GM12801 (cell line): ENCODE data around the gene NOPCHAP1.

Source experiments
- TF ChIP-seq, protein P1 (sequence below): IDR thresholded peaks from one replicate; pipeline ENCODE4 v1.5.1; 2011; ENCODE audit warnings: control low read depth; ENCODE audit not compliant: insufficient read length; ENCODE audit errors: extremely low read depth

The NOPCHAP1 gene, protein sequence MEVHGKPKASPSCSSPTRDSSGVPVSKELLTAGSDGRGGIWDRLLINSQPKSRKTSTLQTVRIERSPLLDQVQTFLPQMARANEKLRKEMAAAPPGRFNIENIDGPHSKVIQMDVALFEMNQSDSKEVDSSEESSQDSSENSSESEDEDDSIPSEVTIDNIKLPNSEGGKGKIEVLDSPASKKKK

DNA sequence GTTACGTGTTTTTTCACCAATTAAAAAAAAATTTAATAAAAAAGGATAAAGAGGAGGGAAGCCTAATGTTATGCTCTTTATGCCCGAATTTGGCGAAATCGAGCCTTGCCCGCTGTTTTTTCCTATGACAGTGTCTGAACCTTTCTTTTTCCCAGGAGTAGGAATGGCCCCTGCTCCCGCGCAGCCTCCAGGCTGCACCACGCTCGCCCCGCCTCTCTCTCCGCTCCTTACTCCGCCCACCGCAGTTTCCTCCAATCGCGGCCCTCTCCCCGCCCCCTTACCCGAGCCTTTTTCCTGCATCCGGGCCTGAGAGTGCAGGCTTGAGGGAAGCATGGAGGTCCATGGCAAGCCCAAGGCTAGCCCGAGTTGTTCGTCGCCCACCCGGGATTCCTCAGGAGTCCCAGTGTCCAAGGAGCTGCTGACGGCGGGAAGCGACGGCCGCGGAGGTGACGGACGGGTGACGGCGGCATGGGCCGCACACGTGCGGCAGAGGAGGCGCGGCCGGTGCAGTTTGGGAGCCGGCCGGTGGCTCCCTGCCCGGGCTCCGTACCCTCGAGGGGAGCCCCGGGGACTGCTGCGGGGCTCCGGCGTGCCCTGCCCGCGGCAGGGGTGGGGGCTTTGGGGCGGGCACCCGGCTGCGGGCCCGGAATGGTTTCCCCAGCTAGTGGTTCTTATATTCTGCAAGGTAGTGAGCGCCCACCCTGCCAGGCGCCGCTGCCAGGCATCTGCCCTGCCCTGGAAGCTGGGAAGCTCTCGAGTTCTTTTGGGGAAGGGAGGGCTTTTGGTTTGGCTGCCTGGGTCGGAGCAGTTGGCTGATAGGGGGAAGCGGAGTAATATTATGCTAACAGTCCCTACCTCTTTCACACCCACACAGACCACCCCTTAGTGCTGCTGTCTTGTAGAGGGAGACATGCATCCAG lies at the start of gene NOPCHAP1:
TSS of gene NOPCHAP1 (plus strand) at position 295 of the 920 bp plus-strand sequence. CDS start at position 332, 37 bp downstream.
- TF ChIP-seq, protein P1, sequence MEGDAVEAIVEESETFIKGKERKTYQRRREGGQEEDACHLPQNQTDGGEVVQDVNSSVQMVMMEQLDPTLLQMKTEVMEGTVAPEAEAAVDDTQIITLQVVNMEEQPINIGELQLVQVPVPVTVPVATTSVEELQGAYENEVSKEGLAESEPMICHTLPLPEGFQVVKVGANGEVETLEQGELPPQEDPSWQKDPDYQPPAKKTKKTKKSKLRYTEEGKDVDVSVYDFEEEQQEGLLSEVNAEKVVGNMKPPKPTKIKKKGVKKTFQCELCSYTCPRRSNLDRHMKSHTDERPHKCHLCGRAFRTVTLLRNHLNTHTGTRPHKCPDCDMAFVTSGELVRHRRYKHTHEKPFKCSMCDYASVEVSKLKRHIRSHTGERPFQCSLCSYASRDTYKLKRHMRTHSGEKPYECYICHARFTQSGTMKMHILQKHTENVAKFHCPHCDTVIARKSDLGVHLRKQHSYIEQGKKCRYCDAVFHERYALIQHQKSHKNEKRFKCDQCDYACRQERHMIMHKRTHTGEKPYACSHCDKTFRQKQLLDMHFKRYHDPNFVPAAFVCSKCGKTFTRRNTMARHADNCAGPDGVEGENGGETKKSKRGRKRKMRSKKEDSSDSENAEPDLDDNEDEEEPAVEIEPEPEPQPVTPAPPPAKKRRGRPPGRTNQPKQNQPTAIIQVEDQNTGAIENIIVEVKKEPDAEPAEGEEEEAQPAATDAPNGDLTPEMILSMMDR = no peak

DNA sequence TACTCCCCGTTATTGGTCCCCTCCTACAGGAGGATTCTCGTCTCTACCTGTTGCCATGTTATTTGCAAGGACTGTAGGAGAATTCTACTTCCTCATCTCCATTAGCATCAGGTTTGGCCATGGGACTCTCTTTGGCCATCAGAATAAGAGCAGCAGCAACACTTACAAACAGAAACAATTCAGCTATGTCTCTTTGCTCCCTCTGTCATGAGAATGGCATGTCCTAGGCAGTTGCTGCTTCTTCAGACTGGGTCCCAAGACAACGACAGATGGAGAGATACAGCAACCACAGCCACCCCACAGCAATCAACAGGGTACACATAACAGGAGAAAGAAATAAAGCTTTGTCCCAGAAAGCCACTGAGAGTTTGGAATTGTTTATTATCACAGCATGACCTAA lies 47.7 kb upstream of the NOPCHAP1 start:
- TF ChIP-seq, protein P1 = no peak

DNA sequence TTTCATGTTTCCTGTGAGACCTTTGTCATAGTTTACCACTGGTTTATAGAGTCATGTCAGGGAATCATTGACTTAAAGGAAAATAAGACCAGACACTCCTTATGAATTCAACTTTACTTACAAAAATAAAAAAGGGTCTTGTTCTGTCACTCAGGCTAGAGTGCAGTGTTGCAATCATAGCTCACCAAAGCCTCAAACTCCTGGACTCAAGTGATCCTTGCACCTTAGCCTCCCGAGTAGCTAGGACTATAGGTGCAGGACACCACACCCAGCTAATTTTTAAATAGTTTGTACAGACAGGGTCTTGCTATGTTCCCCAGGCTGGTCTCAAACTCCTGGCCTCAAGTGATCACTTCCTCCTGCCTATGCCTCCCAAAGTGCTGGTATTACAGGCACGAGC lies 47.0 kb upstream of the NOPCHAP1 start:
- TF ChIP-seq, protein P1 = no peak

DNA sequence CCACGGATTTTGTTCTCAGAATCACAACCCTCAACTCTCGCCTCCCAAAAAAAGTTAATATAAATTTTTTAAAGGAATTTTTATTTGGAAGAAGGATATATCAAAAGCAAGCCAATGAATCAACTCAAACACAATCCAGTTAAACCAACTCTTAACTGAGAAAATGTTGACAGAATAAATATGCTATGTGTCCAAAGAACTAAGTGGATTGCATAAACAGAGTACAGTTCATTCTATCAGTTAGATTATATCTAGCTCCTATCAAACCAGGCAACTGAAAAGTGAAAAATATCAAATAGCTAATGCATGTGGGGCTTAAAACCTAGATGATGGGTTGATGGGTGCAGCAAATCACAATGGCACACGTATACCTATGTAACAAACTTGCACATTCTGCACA lies 44.7 kb upstream of the NOPCHAP1 start:
- TF ChIP-seq, protein P1 = no peak

DNA sequence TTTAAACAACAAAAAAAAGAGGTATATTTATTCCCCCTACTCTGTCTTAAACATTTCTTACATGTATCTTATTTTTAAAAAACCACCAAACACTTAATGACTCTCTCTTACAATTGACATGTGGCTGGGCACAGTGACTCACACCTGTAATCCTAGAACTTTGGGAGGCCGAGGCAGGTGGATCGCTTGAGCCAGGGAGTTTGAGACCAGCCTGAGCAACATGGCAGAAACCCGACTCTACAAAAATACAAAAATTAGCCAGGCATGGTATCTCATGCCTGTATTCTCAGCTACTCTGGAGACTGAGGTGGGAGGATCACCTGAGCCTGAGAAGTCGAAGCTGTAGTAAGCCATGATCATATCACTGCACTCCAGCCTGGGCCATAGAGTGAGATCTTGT lies 44.0 kb upstream of the NOPCHAP1 start:
- TF ChIP-seq, protein P1 = no peak

DNA sequence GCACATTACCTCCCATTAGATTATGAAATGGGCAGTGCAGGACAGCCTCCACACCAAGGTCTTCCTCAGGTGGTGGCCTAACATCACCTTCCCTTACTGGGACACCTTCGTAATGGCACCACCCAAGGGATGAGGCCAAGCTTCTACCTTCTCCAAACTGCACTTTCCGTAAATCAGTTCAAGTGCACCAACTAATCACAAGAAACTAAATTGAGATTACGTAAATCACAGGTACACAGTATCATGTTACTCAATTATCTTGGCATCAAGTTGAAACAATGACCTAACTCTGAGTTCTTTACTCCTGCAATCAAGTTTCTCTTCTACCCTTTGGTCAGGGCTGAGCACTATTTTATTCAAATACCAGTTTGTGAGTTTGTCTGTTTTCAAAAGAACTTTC lies 41.9 kb upstream of the NOPCHAP1 start:
- TF ChIP-seq, protein P1 = no peak

DNA sequence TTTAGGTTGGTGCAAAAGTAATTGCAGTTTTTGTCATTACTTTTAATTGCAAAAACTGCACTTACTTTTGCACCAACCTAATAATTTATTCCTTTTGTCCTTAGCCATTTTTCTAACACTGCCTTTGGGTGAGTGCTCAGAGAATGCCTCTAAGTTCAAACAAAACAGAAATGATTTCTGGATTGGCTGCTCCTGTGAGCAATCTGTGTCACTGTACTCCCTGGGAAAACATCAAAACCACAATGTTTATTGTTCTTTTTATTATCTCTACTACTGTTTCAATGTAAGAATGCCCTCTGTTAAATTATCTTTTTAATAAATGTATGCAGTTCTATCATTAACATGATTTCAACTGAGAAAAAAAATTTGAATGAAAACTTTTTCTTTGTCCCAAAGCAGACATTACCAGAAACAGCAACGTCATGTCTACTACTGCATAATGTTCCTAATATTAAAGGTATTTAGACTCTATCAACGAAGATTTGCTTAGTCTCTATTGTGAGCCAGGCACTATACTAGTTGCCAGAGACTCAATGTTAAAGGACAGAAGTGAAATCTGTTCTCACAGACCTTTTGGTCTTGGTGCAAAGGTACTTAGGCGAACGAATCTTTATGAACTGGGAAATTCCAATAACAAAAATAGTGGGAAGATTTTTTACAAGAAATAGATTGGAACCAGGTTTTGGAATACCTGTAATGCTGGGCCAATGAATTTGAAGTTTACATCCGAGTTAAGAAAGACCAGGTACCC lies 34.2 kb upstream of the NOPCHAP1 start:
- TF ChIP-seq, protein P1 = no peak
